Activated T-cell treated with anti-CD3 and anti-CD28 coated beads for 24 hours (primary cell): ENCODE measurements around the gene MCL1.
A peak's percentile ranks its signal among the peaks of the same experiment; 100 is the strongest.
"Not testable (repeated sequence)": the region's sequence is repeated elsewhere in the genome, so short reads cannot be mapped to it uniquely, and the experiment has no call there.

Experiments used
- DNase-seq: peaks from one replicate; pipeline ENCODE4 v3.0.0-alpha.2; 2020; ENCODE audit warnings: low read depth

Gene MCL1

GRCh38 chr1:150579110-150579944, at the start of gene MCL1:
MCL1 (minus strand) TSS chr1:150579610; CDS start chr1:150579530, 80 bp downstream.
- DNase-seq, result peak; percentile 84

- no peak for DNase-seq
Observed at GRCh38 chr1:150628766-150629114, 49.3 kb upstream of the MCL1 start.

GRCh38 chr1:150627826-150628410, 48.5 kb upstream of the MCL1 start:
- no peak for DNase-seq

- DNase-seq, result no peak
Observed at GRCh38 chr1:150626150-150626549, 46.7 kb upstream of the MCL1 start.

GRCh38 chr1:150624546-150624945, 45.1 kb upstream of the MCL1 start:
- DNase-seq, result not testable (repeated sequence)

- not testable (repeated sequence) for DNase-seq
Observed at GRCh38 chr1:150624134-150624533, 44.7 kb upstream of the MCL1 start.

- no peak for DNase-seq
Observed at GRCh38 chr1:150622303-150622975, 43.0 kb upstream of the MCL1 start.

GRCh38 chr1:150621497-150622302, 42.3 kb upstream of the MCL1 start:
- peak; percentile 42 for DNase-seq

GRCh38 chr1:150620919-150621318, 41.5 kb upstream of the MCL1 start:
- no peak for DNase-seq

- no peak for DNase-seq
Observed at GRCh38 chr1:150619576-150620509, 40.4 kb upstream of the MCL1 start.

- no peak for DNase-seq
Observed at GRCh38 chr1:150615346-150616201, 36.2 kb upstream of the MCL1 start.

GRCh38 chr1:150613061-150613920, 33.9 kb upstream of the MCL1 start:
- peak; percentile 41 for DNase-seq

GRCh38 chr1:150612014-150612345, 32.6 kb upstream of the MCL1 start:
- DNase-seq, result no peak

GRCh38 chr1:150610576-150610975, 31.2 kb upstream of the MCL1 start:
- no peak for DNase-seq

GRCh38 chr1:150609732-150610131, 30.3 kb upstream of the MCL1 start:
- DNase-seq, result no peak

GRCh38 chr1:150606463-150607142, 27.2 kb upstream of the MCL1 start:
- DNase-seq, result no peak

- not testable (repeated sequence) for DNase-seq
Observed at GRCh38 chr1:150605451-150605731, 26.0 kb upstream of the MCL1 start.

- DNase-seq, result no peak
Observed at GRCh38 chr1:150604226-150604588, 24.8 kb upstream of the MCL1 start.

GRCh38 chr1:150603711-150604110, 24.3 kb upstream of the MCL1 start:
- DNase-seq, result no peak
